Ishikawa (cell line): ENCODE measurements around the gene TNRC6B.
A peak's percentile ranks its signal among the peaks of the same experiment; 100 is the strongest.

Experiments used
- CEBPB ChIP-seq: IDR thresholded peaks from 2 replicates; pipeline ENCODE4 v1.6.1; 2012
- CREB1 ChIP-seq: IDR thresholded peaks from 2 replicates; pipeline ENCODE4 v1.6.1; 2012; ENCODE audit warnings: low read depth
- EGR1 ChIP-seq: IDR thresholded peaks from 2 replicates; pipeline ENCODE4 v1.6.1; 2012
- EP300 ChIP-seq: IDR thresholded peaks from 2 replicates; pipeline ENCODE4 v1.6.1; 2012; ENCODE audit warnings: borderline replicate concordance
- FOXM1 ChIP-seq: IDR thresholded peaks from 2 replicates; pipeline ENCODE4 v1.6.1; 2012; ENCODE audit warnings: low read depth, borderline replicate concordance
- NFIC ChIP-seq: IDR thresholded peaks from 2 replicates; pipeline ENCODE4 v1.6.1; 2012
- RAD21 ChIP-seq: IDR thresholded peaks from 2 replicates; pipeline ENCODE4 v1.6.1; 2012; ENCODE audit warnings: low read depth
- TAF1 ChIP-seq: IDR thresholded peaks from 2 replicates; pipeline ENCODE4 v1.6.1; 2012; ENCODE audit warnings: low read depth, mild to moderate bottlenecking
- TCF12 ChIP-seq: IDR thresholded peaks from 2 replicates; pipeline ENCODE4 v1.6.1; 2012; ENCODE audit warnings: low read depth
- TEAD4 ChIP-seq: IDR thresholded peaks from 2 replicates; pipeline ENCODE4 v1.6.1; 2012
- USF1 ChIP-seq: IDR thresholded peaks from 2 replicates; pipeline ENCODE4 v1.6.1; 2012
- YY1 ChIP-seq: IDR thresholded peaks from 2 replicates; pipeline ENCODE4 v1.6.1; 2012; ENCODE audit warnings: low read depth
- ZBTB7A ChIP-seq: IDR thresholded peaks from 2 replicates; pipeline ENCODE4 v1.6.1; 2012; ENCODE audit warnings: low read depth
- TF ChIP-seq, protein P1 (sequence below): IDR thresholded peaks from 2 replicates; pipeline ENCODE4 v1.6.1; 2012; ENCODE audit warnings: low read depth, mild to moderate bottlenecking
- TF ChIP-seq, protein P2 (sequence below): IDR thresholded peaks from 2 replicates; pipeline ENCODE4 v1.6.1; 2012

TNRC6B gene

DNA sequence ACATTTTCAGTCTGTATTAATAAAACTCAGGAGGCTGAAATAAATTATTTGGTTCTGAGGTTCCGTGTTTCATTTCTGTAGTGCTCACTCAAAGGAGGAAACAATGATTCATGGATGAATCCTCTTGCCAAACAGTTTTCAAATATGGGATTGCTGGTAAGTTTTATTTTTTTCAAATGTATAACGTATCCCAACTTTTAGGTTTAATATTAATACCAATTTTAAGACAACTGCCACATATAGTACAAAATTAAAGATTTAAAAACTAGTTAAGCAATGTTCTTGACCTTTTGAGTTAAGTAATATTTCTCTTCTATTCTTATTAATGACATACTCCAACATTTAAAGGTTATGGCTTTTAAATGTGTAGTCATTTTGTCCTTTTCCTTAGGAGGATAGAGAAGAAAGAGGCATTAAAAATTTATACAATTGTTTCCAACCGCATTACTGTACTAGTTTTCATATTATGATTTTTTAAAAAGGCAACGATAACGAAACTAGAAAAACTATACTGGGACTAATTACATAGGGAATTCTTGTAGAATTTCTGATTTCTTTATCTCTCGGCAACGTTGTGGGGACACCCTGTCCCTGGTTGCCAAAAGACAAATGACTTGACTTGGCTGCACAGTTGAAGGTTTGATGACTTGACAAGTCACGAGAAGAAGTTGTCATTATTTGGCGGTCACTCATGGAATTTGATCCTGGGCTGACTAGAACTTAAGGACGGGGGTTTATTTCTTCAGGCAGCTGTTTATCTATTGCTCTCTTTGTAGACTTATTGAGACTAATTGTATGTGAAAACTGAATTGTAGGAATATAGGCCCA, 99.5 kb downstream of the TNRC6B start:
- no peak for TF ChIP-seq TCF12
- no peak for TF ChIP-seq RAD21
- no peak for TF ChIP-seq FOXM1

DNA sequence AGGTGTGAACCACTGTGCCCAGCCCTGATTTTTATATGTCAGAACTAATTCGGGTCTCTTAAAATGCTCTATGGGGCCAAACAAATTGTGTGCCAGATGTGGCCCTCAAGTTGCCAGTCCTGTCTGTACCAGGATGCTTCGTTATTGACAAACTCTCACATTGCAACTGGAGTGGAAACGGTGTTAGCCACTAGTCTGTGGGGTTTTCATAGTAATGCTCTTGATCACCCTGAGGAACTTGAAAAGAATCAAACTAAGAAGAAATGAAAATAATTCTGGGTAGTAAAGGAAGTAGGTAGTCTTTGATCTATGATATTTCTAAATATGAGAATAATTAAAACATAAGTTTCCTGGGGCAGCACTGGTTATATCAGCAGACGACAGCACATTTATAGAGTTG, 101.3 kb downstream of the TNRC6B start:
- no peak for TF ChIP-seq TEAD4

- TF ChIP-seq EP300 (no peak), ZBTB7A (no peak), USF1 (no peak), NFIC (peak; percentile 74), TAF1 (no peak), FOXM1 (no peak), TCF12 (peak; percentile 27; the same call in 1 of the 2 replicates), TEAD4 (no peak), RAD21 (no peak), EGR1 (no peak), CEBPB (no peak), CREB1 (no peak), YY1 (no peak)
- TF ChIP-seq, protein P1, sequence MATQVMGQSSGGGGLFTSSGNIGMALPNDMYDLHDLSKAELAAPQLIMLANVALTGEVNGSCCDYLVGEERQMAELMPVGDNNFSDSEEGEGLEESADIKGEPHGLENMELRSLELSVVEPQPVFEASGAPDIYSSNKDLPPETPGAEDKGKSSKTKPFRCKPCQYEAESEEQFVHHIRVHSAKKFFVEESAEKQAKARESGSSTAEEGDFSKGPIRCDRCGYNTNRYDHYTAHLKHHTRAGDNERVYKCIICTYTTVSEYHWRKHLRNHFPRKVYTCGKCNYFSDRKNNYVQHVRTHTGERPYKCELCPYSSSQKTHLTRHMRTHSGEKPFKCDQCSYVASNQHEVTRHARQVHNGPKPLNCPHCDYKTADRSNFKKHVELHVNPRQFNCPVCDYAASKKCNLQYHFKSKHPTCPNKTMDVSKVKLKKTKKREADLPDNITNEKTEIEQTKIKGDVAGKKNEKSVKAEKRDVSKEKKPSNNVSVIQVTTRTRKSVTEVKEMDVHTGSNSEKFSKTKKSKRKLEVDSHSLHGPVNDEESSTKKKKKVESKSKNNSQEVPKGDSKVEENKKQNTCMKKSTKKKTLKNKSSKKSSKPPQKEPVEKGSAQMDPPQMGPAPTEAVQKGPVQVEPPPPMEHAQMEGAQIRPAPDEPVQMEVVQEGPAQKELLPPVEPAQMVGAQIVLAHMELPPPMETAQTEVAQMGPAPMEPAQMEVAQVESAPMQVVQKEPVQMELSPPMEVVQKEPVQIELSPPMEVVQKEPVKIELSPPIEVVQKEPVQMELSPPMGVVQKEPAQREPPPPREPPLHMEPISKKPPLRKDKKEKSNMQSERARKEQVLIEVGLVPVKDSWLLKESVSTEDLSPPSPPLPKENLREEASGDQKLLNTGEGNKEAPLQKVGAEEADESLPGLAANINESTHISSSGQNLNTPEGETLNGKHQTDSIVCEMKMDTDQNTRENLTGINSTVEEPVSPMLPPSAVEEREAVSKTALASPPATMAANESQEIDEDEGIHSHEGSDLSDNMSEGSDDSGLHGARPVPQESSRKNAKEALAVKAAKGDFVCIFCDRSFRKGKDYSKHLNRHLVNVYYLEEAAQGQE: no peak
- TF ChIP-seq, protein P2, sequence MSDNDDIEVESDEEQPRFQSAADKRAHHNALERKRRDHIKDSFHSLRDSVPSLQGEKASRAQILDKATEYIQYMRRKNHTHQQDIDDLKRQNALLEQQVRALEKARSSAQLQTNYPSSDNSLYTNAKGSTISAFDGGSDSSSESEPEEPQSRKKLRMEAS: no peak
Observed at GRCh38 chr22:40281717-40282116, 104.0 kb downstream of the TNRC6B start.

DNA sequence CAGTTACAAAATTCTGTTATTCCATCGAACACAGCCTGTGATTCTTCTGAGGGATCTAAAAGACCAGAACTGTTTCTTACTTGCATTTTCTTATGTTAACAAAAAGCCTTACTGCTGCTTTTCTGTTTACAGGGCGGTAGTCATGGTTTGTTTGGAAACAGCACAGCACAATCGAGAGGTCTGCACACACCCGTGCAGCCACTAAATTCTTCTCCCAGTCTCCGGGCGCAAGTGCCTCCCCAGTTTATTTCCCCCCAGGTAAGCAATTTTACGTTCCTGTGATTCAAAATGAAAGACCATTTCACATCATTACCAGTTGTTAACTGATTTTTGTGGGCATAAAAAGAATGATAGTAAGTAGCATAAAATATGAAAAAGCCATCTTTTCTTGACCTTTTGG, 107.8 kb downstream of the TNRC6B start:
- TF ChIP-seq EP300: no peak
- TF ChIP-seq RAD21: no peak
- no peak for TF ChIP-seq TCF12
- TF ChIP-seq TAF1: no peak
- TF ChIP-seq FOXM1: no peak
- TF ChIP-seq YY1: no peak
- no peak for TF ChIP-seq NFIC
- TF ChIP-seq, protein P1: no peak
- no peak for TF ChIP-seq CEBPB
- TF ChIP-seq USF1: no peak
- no peak for TF ChIP-seq CREB1
- TF ChIP-seq, protein P2: no peak
- no peak for TF ChIP-seq EGR1
- TF ChIP-seq TEAD4: no peak

GRCh38 chr22:40289991-40290459, 112.3 kb downstream of the TNRC6B start:
- TF ChIP-seq EGR1 (no peak), TAF1 (no peak), FOXM1 (no peak), USF1 (no peak), NFIC (no peak), TCF12 (no peak), ZBTB7A (no peak), YY1 (no peak), EP300 (no peak), CREB1 (no peak)
- TF ChIP-seq, protein P1: no peak
- TF ChIP-seq, protein P2: no peak
